GM12891 (cell line): ENCODE results near the gene CCDC191.

Experiments
- DNase-seq: peaks from one replicate; pipeline ENCODE4 v3.0.0; 2011; ENCODE audit warnings: low spot score; ENCODE audit not compliant: insufficient read length
- FAIRE-seq: peaks from 2 replicates; lab custom pipeline; 2011; peaks lifted over from hg19 to GRCh38; lab: Jason Lieb, UNC
- PAX5 ChIP-seq: IDR thresholded peaks from 2 replicates; pipeline ENCODE4 v1.6.1; 2011; ENCODE audit warnings: low read length, moderate library complexity, mild to moderate bottlenecking; ENCODE audit not compliant: insufficient read depth, severe bottlenecking
- POLR2A ChIP-seq: IDR thresholded peaks from 2 replicates; pipeline ENCODE4 v1.6.1; 2011; ENCODE audit warnings: low read depth, low read length, control low read depth
- POLR2AphosphoS5 ChIP-seq: IDR thresholded peaks from 2 replicates; pipeline ENCODE4 v1.6.1; 2011; ENCODE audit warnings: low read depth, low read length, control low read depth
- POU2F2 ChIP-seq: IDR thresholded peaks from 2 replicates; pipeline ENCODE4 v1.6.1; 2011; ENCODE audit warnings: low read depth, mild to moderate bottlenecking, control low read depth, low read length, moderate library complexity
- SPI1 ChIP-seq: IDR thresholded peaks from 2 replicates; pipeline ENCODE4 v1.6.1; 2011; ENCODE audit warnings: low read depth, low read length, control low read depth
- TAF1 ChIP-seq: IDR thresholded peaks from 2 replicates; pipeline ENCODE4 v1.6.1; 2011; ENCODE audit warnings: low read depth, low read length, control low read depth

Gene CCDC191

GRCh38 chr3:114068336-114068735 lies 12.0 kb upstream of the CCDC191 start:
- DNase-seq (no peak), FAIRE-seq (no peak)
- TF ChIP-seq POLR2A, result no peak
- no peak for TF ChIP-seq PAX5
- no peak for TF ChIP-seq TAF1
- no peak for TF ChIP-seq SPI1
- no peak for TF ChIP-seq POLR2AphosphoS5
- no peak for TF ChIP-seq POU2F2

DNA sequence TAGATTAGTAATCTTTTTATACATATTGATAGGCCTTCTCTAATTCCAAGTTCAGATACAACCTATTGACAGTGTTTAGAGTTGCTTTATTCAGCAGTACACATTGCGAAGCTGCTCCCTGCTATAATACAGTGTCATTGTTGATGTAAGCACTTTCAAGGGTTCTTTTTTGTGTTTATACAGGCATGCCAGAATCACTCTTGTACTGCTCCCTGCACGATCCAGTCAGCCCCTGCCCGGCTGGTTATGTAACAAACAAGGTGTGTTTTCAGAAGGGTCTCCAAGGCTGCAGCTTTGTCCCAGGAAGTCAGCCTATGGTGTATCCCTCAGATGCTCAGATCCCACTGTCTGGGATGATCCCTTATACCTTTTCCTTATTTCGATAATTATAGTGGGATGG lies 11.5 kb upstream of the CCDC191 start:
- TF ChIP-seq PAX5, result no peak
- no peak for TF ChIP-seq POU2F2
- no peak for TF ChIP-seq TAF1
- TF ChIP-seq POLR2A, result no peak
- TF ChIP-seq SPI1, result no peak
- TF ChIP-seq POLR2AphosphoS5, result no peak
- DNase-seq (no peak), FAIRE-seq (no peak)

DNA sequence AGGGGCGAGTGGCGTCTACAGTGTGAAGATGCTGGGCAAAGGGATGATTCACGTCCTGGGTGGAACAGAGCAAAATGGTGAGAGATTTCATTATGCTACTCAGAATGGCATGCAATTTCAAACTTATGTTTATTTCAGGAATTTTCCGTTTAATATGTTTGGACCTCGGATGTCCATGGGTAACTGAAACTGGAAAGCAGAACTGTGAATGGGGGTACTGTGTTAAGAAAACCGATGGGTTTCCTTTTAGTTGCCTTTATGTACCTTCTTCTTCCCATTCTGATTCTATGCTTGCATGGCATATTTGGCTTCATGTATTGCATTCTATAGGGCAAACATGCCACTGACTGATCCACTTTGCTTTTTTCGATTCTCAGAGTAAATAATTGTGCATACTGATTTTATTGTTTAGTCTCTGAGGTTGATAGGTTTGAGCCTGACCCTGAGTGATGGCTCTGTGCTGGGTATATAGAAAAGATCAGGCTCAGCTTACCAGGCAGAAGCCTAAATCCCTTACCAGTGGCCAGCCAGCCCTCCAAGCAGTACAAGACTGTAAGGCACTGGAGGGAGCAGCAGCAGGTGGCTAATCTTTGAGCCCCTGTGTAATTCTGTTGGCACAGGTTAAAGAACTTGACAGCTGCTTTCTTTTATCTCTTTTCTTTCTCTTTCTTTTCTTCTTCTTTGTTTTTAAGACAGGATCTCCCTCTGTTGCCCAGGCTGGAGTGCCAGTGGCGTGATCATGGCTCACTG lies 4.8 kb upstream of the CCDC191 start:
- no peak for TF ChIP-seq PAX5
- peak; percentile 74 for TF ChIP-seq SPI1
- FAIRE-seq (peak; percentile 43), DNase-seq (no peak)

DNA sequence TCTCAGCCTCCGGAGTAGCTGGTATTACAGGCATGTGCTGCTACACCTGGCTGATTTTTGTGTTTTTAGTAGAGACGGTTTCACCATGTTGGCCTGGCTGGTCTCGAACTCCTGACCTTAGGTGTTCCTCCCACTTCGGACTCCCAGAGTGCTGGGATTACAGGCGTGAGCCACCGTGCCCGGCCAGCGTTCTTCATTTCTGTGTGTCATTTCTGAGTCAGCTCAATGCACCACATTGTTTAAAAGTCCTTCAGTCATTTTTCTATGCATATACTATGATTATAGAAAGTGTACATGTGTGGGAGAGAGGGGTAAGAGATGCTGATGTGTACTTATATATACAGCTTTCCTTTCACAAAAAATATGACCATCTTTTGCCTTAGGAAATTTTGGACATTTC lies 2.3 kb upstream of the CCDC191 start:
- FAIRE-seq (no peak), DNase-seq (no peak)
- TF ChIP-seq POLR2A, result no peak
- TF ChIP-seq TAF1, result no peak
- TF ChIP-seq PAX5, result no peak
- no peak for TF ChIP-seq SPI1
- no peak for TF ChIP-seq POLR2AphosphoS5
- TF ChIP-seq POU2F2, result no peak

GRCh38 chr3:114057011-114057347 lies 653 bp upstream of the CCDC191 start:
- TF ChIP-seq SPI1, result no peak
- no peak for TF ChIP-seq POU2F2
- TF ChIP-seq TAF1, result no peak
- DNase-seq (no peak), FAIRE-seq (no peak)

- FAIRE-seq (no peak), DNase-seq (no peak)
- TF ChIP-seq POLR2A, result no peak
- TF ChIP-seq PAX5, result no peak
- TF ChIP-seq TAF1, result no peak
- no peak for TF ChIP-seq POLR2AphosphoS5
- TF ChIP-seq POU2F2, result no peak
- no peak for TF ChIP-seq SPI1
These were observed 4.1 kb downstream of the CCDC191 start for GRCh38 chr3:114052216-114052615.

GRCh38 chr3:114043205-114043604 lies 13.1 kb downstream of the CCDC191 start:
- DNase-seq (no peak), FAIRE-seq (no peak)
- TF ChIP-seq TAF1 (no peak), POLR2AphosphoS5 (no peak), PAX5 (no peak), SPI1 (no peak), POLR2A (no peak), POU2F2 (no peak)

DNA sequence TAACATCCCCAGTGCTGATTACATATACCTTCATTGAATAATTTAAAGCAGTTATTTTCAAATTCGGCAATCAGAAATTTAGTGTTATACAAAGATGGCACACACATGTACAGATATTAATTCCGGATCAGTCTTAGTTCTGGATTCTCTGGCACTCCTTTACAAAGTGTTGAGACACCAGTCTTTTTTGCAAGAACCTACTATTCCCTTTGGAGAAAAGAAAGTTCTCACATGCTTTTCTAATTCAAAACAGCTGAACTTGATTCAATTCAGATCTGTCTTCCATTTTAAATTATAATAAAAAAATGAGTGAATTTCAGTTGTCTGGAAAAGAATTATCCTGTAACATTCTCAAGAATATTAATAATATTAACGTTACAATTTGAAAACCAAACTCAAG lies 20.4 kb downstream of the CCDC191 start:
- FAIRE-seq (no peak), DNase-seq (no peak)
- no peak for TF ChIP-seq PAX5
- TF ChIP-seq POU2F2, result no peak
- TF ChIP-seq TAF1, result no peak
- no peak for TF ChIP-seq SPI1
- no peak for TF ChIP-seq POLR2A
- TF ChIP-seq POLR2AphosphoS5, result no peak

GRCh38 chr3:114034787-114035545 lies 21.4 kb downstream of the CCDC191 start:
- DNase-seq (no peak), FAIRE-seq (no peak)

GRCh38 chr3:114034211-114034610 lies 22.1 kb downstream of the CCDC191 start:
- DNase-seq (no peak), FAIRE-seq (no peak)
- TF ChIP-seq TAF1 (no peak), SPI1 (no peak), POLR2A (no peak), POU2F2 (no peak), POLR2AphosphoS5 (no peak), PAX5 (no peak)

More at GRCh38 chr3:114034787-114035545, 21.4 kb downstream of the CCDC191 start:
- no peak for TF ChIP-seq POU2F2
- TF ChIP-seq POLR2AphosphoS5, result no peak
- TF ChIP-seq PAX5, result no peak
- TF ChIP-seq POLR2A, result no peak
- no peak for TF ChIP-seq SPI1
- TF ChIP-seq TAF1, result no peak
